Measurements from ENCODE around the gene PRKG1. TPM values are rescaled to one million over a fixed set of nuclear protein-coding genes. Genes with fewer than 3 reads are reported as not detected.

Gene PRKG1
- total RNA-seq, 1 experiment from 2014 or later, result 16.5 TPM

DNA sequence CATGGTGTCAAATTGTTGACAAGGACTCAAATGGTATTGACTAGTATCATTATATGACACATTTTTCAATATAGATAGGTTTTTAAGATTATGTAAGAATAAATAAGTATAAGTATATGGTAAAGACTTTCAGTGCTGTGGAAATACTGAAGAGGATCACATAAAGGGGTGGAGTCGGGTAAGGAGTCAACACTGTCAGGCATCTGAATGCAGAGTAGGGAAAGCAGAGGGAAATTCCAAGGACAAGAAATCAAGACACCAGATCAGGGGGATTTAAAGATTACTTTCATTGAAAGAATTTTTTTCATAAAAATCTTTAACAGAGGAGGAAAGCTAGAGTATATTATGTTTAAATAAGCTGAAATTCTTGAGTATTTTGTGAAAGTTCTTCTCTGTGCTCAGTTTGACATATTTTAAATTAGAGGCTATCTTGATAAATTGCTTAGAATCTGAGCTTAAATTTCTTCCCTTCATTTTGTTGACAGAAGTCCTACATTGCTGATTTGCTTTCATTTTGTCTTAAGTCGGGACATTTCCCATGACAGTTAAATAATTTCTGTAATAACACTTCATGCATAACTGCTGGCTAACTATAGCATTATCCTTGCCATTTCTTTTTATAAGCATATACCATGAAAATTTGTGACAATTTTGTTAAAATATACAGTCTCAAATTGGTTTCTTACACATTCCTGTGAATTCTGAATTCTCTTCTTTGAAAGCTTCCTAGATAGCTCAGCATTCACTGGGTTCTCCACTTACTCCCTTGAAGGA is 244.3 kb downstream of the PRKG1 start (continued):
- TF ChIP-seq, protein P1, sequence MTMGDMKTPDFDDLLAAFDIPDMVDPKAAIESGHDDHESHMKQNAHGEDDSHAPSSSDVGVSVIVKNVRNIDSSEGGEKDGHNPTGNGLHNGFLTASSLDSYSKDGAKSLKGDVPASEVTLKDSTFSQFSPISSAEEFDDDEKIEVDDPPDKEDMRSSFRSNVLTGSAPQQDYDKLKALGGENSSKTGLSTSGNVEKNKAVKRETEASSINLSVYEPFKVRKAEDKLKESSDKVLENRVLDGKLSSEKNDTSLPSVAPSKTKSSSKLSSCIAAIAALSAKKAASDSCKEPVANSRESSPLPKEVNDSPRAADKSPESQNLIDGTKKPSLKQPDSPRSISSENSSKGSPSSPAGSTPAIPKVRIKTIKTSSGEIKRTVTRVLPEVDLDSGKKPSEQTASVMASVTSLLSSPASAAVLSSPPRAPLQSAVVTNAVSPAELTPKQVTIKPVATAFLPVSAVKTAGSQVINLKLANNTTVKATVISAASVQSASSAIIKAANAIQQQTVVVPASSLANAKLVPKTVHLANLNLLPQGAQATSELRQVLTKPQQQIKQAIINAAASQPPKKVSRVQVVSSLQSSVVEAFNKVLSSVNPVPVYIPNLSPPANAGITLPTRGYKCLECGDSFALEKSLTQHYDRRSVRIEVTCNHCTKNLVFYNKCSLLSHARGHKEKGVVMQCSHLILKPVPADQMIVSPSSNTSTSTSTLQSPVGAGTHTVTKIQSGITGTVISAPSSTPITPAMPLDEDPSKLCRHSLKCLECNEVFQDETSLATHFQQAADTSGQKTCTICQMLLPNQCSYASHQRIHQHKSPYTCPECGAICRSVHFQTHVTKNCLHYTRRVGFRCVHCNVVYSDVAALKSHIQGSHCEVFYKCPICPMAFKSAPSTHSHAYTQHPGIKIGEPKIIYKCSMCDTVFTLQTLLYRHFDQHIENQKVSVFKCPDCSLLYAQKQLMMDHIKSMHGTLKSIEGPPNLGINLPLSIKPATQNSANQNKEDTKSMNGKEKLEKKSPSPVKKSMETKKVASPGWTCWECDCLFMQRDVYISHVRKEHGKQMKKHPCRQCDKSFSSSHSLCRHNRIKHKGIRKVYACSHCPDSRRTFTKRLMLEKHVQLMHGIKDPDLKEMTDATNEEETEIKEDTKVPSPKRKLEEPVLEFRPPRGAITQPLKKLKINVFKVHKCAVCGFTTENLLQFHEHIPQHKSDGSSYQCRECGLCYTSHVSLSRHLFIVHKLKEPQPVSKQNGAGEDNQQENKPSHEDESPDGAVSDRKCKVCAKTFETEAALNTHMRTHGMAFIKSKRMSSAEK (CRISPR knock-in tag; IDR thresholded peaks at IDR 0.05; ENCODE audit: borderline replicate concordance), result no peak
- TF ChIP-seq, protein P2, sequence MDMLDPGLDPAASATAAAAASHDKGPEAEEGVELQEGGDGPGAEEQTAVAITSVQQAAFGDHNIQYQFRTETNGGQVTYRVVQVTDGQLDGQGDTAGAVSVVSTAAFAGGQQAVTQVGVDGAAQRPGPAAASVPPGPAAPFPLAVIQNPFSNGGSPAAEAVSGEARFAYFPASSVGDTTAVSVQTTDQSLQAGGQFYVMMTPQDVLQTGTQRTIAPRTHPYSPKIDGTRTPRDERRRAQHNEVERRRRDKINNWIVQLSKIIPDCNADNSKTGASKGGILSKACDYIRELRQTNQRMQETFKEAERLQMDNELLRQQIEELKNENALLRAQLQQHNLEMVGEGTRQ (CRISPR knock-in tag; IDR thresholded peaks at IDR 0.05), result no peak
- TF ChIP-seq GTF2I (CRISPR knock-in tag; conservative IDR thresholded peaks at IDR 0.05) (no peak), ESRRA (CRISPR knock-in tag; IDR thresholded peaks at IDR 0.05; ENCODE audit: borderline replicate concordance) (no peak), NFATC4 (CRISPR knock-in tag; IDR thresholded peaks at IDR 0.05) (no peak)
- TF ChIP-seq, protein P3, sequence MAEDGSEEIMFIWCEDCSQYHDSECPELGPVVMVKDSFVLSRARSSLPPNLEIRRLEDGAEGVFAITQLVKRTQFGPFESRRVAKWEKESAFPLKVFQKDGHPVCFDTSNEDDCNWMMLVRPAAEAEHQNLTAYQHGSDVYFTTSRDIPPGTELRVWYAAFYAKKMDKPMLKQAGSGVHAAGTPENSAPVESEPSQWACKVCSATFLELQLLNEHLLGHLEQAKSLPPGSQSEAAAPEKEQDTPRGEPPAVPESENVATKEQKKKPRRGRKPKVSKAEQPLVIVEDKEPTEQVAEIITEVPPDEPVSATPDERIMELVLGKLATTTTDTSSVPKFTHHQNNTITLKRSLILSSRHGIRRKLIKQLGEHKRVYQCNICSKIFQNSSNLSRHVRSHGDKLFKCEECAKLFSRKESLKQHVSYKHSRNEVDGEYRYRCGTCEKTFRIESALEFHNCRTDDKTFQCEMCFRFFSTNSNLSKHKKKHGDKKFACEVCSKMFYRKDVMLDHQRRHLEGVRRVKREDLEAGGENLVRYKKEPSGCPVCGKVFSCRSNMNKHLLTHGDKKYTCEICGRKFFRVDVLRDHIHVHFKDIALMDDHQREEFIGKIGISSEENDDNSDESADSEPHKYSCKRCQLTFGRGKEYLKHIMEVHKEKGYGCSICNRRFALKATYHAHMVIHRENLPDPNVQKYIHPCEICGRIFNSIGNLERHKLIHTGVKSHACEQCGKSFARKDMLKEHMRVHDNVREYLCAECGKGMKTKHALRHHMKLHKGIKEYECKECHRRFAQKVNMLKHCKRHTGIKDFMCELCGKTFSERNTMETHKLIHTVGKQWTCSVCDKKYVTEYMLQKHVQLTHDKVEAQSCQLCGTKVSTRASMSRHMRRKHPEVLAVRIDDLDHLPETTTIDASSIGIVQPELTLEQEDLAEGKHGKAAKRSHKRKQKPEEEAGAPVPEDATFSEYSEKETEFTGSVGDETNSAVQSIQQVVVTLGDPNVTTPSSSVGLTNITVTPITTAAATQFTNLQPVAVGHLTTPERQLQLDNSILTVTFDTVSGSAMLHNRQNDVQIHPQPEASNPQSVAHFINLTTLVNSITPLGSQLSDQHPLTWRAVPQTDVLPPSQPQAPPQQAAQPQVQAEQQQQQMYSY (CRISPR knock-in tag; IDR thresholded peaks at IDR 0.05), result no peak

DNA sequence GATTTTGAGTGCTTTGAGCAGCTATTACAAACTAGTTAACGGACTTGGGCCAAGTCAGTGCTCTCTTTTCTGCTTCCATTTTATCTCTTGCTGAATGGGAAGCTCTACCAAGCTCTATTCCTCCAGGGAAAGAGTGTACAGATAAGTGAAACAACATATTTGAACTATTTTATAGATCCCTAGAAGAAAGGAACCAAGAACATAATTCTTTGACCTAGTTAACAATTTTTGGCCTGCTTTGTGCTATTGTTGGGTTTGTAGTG is 244.8 kb downstream of the PRKG1 start:
- CTCF ChIA-PET, result no interaction called here
- Mint-ChIP-seq H3K4me3 (no peak overlapping the region), H3K4me1 (peaks cover 8% of the 10 kb centered on the region), H3K27ac (no peak overlapping the region), H3K9me3 (peaks cover 1% of the 10 kb centered on the region), H3K27me3 (ENCODE audit: low read depth) (no peaks in the 10 kb centered on the region), H3K36me3 (peaks cover 1% of the 10 kb centered on the region)
- TF ChIP-seq RORB (CRISPR knock-in tag; IDR thresholded peaks at IDR 0.05) (no peak), ELF4 (CRISPR knock-in tag; IDR thresholded peaks at IDR 0.05; ENCODE audit: low read depth) (no peak), SMAD4 (CRISPR knock-in tag; IDR thresholded peaks at IDR 0.05) (no peak), FOXK1 (CRISPR knock-in tag; IDR thresholded peaks at IDR 0.05) (no peak), TCF7 (CRISPR knock-in tag; IDR thresholded peaks at IDR 0.05; ENCODE audit: low read depth) (no peak), NFE2L1 (CRISPR knock-in tag; IDR thresholded peaks at IDR 0.05) (no peak), TEAD1 (CRISPR knock-in tag; IDR thresholded peaks at IDR 0.05) (no peak)
- TF ChIP-seq, protein P4, sequence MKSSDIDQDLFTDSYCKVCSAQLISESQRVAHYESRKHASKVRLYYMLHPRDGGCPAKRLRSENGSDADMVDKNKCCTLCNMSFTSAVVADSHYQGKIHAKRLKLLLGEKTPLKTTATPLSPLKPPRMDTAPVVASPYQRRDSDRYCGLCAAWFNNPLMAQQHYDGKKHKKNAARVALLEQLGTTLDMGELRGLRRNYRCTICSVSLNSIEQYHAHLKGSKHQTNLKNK (CRISPR knock-in tag; IDR thresholded peaks at IDR 0.05), result no peak
- TF ChIP-seq, protein P5, sequence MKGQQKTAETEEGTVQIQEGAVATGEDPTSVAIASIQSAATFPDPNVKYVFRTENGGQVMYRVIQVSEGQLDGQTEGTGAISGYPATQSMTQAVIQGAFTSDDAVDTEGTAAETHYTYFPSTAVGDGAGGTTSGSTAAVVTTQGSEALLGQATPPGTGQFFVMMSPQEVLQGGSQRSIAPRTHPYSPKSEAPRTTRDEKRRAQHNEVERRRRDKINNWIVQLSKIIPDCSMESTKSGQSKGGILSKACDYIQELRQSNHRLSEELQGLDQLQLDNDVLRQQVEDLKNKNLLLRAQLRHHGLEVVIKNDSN (CRISPR knock-in tag; IDR thresholded peaks at IDR 0.05), result no peak
- ATAC-seq (no peak), DNase-seq (ENCODE audit: low spot score) (no peak)
- POLR2A ChIA-PET, result interaction anchor here (0.6 kb wide), 1 partner anchor 348 kb away, joined by 3 read pairs; no protein-coding TSS in a partner anchor

Data from WTC11 (cell line).